H1 (cell line): ENCODE results near the gene CA14.
"Not testable (repeated sequence)": the region's sequence is repeated elsewhere in the genome, so short reads cannot be mapped to it uniquely, and the experiment has no call there.

Experiments used
- ATF3 ChIP-seq: IDR thresholded peaks from 2 replicates; pipeline ENCODE4 v1.6.1; 2011; ENCODE audit warnings: low read depth, mild to moderate bottlenecking, low read length; ENCODE audit not compliant: insufficient read depth
- BACH1 ChIP-seq: IDR thresholded peaks from 2 replicates; pipeline ENCODE4 v1.6.1; 2012; ENCODE audit warnings: low read length, improper control_type of control experiment
- BRCA1 ChIP-seq: IDR thresholded peaks from 2 replicates; pipeline ENCODE4 v1.6.1; 2012; ENCODE audit warnings: low read depth, low read length, improper control_type of control experiment
- CTCF ChIP-seq, 3 experiments: IDR thresholded peaks; 1 replicate in 2 of 3; 2 replicates in 1 of 3; pipeline versions ENCODE4 v1.5.1 to v1.6.1; 2011; ENCODE audit warnings: low read length in 3 of 3, mild to moderate bottlenecking in 3 of 3, inconsistent platforms in 2 of 3, low read depth in 1 of 3, moderate library complexity in 1 of 3; ENCODE audit not compliant: insufficient read depth in 1 of 3; ENCODE audit errors: control extremely low read depth in 1 of 3
- POLR2A ChIP-seq, 2 experiments: IDR thresholded peaks; 1 replicate in 1 of 2; 2 replicates in 1 of 2; pipeline ENCODE4 v1.6.1; 2011; ENCODE audit warnings: low read depth in 2 of 2, low read length in 2 of 2, mild to moderate bottlenecking in 2 of 2; ENCODE audit errors: control extremely low read depth in 1 of 2
- TEAD4 ChIP-seq: IDR thresholded peaks from 2 replicates; pipeline ENCODE4 v1.6.1; 2012; ENCODE audit warnings: low read depth, low read length, inconsistent platforms, mixed read lengths

- not testable (repeated sequence) for TF ChIP-seq BACH1; POLR2A (IDR thresholded peaks at IDR 0.05; ENCODE audit: control extremely low read depth in 1 of 2, low read depth in 2 of 2, low read length in 2 of 2); TEAD4; CTCF (IDR thresholded peaks at IDR 0.05; ENCODE audit: control extremely low read depth in 1 of 3, insufficient read depth in 1 of 3, low read depth in 1 of 3, low read length in 3 of 3); ATF3; BRCA1
These were observed 49.1 kb upstream of the CA14 start for GRCh38 chr1:150208460-150208859.
